Hippocampal formation (tissue), 2 donors: ENCODE measurements around the gene SPESP1.

Experiments used
- DNase-seq, 2 donors: peaks; one replicate each; lab custom pipeline; 2025; lab: John Stamatoyannopoulos, UW

SPESP1 gene

GRCh38 chr15:68991723-68992122 is 61.4 kb downstream of the SPESP1 start:
- DNase-seq = no peak

GRCh38 chr15:68992696-68993095 is 62.4 kb downstream of the SPESP1 start:
- DNase-seq = no peak

- no peak for DNase-seq
These were observed 63.0 kb downstream of the SPESP1 start for GRCh38 chr15:68993276-68993675.

GRCh38 chr15:68994149-68994548 is 63.8 kb downstream of the SPESP1 start:
- no peak for DNase-seq

- DNase-seq = no peak
These were observed 64.8 kb downstream of the SPESP1 start for GRCh38 chr15:68994981-68995761.
